COR-L47 (cell line): ENCODE measurements around the gene DUSP12.

ENCODE experiments used
- DNase-seq: peaks from one replicate; lab custom pipeline; 2025; lab: John Stamatoyannopoulos, UW

Gene DUSP12

DNA sequence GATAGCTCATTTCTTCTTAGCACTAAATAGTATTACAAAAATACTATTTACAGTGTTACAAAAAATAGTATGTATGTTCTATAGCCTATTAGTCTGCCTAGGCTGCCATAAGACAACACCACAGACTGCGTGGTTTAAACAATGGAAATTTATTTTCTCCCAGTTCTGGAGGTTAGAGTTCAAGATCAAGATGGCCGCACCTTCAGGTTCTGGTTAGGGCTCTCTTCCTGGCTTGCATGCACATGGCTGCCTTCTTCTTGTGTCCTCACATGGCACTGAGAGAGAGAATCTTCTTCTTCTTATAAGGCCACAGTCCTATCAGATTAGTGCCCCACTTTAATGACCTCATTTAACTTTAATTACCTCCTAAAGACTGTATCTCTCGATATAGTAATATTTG is 20.7 kb downstream of the DUSP12 start:
- no peak for DNase-seq

DNA sequence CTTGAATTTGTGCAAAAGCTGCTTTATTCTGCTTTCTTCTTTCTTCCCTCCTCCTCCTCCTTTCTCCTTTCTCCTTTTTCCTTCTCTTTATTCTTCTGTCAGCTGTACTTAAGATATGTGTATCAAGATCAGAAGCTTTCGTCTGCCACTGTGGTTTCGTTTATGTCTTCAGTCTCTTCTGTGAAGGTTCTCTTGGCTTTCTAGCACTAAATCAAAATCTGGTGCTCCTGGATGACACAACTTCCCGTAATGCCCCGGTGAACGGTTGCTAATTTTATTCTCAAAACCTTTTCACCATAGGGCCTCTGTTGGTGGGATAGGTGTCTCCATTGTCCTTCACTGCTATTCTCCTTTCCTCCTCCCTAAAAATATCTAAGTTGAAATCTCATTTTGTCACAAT is 21.6 kb downstream of the DUSP12 start:
- DNase-seq: no peak

DNA sequence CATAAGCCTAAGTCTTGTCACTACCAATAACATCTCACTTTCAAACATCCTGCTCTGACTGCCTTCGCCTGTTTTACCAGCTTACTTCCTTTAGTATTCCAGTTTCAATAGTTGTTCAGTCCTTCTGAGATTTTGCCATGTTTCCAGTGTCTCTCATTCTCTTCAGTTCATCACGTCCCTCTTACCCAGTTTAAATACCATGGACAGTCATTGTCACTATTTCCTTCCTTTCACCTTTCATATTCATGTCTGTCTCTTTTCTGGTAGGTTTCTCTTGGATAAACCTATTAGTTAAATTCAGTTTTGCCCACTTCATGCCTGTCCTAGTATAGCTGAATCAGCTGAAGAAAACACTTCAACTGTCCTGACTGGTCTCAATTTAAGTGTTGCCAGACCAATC is 22.4 kb downstream of the DUSP12 start:
- DNase-seq: no peak

DNA sequence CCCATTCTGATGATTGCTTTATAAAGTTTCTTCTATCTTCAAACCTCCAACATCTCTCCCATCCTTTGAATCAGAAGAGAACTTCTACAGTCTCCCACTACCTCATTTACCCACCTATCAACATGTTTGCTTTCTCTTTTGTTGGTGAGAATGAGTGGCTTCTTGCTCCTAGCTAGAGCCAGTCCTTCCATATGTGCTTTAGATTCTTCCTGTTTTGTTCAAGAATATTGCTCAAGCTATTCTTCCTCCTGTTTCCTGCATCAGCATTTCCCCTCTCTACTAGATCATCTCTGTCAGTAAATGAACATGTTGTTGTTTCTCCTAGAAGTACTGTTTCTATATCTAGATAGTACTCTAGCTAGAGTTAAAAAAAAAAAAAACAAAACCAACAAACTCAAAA is 22.8 kb downstream of the DUSP12 start:
- DNase-seq: no peak

DNA sequence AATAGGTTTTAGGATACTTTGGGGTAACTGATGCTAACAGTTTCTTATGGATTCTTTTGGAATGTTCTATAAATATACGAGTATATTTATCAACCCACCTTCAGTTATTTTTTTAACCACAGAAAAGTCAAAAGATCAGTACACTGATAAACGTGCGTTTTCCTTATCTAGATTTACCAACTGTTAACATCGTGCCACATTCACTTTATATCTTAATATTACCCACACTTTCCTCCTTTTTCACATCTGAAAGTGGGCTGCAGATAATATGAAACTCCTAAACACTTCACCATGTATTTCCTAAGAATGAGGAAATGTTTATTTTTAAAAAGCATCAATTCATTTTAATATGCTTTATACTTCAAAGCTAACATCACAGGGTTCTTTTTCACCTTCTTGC is 24.2 kb downstream of the DUSP12 start:
- DNase-seq: no peak

DNA sequence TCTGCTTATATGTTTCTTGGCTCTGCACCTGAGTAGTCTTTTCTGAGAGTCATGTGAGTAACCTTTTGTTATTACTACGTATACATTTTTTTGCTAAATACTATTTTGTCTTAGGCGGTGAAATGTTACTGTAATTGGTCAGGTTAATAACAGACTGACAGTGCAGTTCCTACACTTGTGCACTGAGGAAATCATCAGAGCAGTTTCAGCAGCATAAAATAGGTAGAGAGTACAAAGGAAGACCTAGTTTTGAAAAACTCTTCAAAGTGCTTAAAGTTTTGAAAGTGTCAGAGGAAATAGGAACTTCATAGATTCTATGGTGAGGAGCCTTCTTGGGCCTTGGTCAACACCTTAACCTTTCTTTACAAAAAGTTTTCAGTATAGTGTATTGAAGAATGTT is 27.7 kb downstream of the DUSP12 start:
- DNase-seq: no peak

DNA sequence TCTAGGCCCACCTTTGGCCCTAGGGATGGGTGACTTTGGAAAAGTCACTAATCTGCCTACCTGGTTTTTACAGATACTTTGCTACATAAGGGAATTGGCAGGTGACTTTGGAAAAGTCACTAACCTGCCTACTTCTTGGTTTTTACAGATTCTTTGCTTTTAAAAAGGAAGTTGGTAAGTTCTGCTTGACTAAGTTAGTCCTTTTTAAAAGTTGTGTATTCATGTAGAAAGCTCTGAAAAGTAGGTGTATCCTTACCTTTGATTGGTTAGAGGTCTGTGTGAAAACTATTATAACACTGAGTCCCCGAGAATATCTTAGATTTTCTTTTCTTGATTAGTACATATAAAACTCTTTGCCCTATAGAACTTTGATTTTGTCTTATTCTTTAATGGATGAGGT is 28.9 kb downstream of the DUSP12 start:
- DNase-seq: no peak

DNA sequence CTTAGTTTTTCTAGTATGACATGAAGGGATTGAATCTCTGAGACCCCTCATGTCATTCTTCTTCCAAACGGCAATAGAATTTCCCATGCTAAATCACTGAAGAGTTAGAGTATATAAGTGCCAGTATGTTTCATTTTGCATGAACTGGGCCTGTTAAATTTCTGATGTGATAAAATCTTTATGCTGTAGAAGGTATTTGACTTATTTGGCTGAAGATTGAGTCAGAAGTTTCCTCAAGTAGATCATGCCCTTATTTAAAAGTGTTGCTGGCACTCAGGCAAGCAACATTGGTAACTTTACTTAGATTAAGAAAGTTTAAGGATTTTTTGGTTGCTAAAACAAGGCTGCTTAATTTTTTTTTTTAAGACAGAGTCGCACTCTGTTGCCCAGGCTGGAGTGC is 29.8 kb downstream of the DUSP12 start:
- no peak for DNase-seq

DNA sequence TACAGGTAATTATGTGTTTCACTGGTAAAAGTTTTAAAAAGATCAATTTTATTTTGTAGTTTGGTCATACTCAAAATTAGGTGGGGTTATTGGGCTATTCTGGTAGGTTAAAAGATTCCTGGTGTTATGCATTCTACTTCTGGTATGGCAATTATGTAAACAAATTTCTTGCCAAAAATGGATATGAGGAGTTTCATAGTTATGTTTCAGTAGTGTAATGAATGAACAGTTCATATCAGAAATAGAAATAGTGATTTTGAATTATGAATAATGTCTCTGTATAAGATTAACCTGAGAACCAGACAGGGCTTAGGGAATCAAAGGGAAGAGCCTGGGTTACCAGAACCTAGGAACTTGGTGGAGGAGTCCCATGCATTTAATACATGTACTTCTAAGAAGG is 32.4 kb downstream of the DUSP12 start:
- no peak for DNase-seq

DNA sequence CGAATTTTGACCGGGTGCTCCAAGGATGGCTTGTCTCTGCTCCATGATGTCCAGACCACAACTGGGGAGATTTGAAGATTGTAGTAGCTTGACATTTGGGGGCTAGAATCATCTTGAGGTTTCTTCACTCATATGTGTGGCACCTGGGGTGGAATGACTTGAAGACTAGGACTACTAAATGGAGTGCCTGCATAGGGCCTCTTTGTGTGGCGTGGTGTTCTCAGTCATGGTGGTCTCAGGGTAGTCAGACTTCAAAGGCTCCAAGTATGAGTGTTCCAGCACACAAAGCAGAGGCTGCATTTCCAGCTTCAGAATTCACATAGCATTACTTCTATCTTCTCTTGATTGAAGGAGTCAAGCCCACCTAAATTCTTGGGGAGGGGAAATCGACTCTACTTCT is 33.3 kb downstream of the DUSP12 start:
- no peak for DNase-seq

DNA sequence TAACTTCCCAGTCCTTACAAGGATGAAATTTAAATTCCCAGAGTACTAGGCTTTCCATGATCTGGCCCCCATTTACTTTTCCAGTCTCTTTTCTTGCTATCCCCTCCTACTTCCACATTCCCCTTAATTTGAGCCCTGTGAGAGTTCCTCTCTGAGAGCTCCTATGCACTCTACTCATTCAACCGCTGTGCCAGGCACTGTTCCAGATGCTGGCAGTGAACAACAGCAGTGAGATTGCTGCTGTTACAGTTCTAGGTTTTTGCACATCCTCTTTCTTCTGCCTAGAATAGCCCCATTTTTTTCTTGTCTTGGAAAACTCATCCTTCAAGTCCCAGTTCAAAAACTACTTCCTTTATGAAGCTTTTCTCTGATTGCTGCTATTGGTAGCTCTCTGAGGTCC is 35.4 kb downstream of the DUSP12 start:
- DNase-seq: no peak

DNA sequence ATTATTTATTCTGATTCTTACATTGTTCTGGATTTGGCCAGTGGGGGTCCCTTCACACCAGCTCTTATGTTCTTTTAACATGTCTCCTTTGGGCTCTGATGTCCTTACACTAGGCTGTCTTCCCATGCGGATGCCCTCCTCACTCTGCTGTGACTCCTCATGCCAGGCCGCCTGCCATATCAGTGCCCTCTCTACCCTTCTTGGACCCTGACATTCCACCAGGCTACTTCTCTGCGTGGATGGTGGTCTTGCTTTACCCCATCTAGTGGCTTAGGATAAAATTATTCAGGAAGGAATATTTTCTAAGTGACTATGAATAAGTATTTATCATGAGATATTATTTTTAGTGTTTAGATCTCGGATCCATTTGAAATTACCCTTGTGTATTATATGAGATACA is 37.8 kb downstream of the DUSP12 start:
- DNase-seq: no peak

DNA sequence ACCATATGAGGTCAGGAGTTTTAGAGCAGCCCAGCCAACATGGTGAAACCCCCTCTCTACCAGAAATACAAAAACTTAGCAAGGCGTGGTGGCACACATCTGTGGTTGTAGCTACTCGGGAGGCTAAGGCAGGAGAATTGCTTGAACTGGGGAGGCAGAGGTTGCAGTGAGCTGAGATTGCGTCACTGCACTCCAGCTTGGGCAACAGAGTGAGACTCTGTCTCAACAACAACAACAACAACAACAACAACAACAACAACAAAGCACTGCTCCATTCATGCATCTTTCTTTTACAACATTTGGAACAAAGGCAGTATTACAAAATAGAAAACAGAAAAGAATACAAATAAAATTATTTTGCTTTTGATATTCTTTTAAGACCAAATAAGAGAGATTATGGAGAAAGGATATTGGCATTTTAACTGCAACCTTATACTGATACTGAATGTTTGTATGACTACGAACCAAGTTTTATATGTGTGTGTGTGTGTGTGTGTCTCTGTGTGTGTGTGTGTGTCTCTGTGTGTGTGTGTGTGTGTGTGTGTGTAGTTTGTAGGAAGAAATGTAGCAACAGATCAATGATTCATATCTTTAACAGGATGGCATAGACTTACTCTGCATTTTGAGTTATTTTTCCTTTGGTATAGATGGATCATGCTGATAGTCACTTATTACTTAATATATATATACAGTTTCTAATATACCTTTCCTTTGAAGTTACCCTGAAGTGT is 41.2 kb downstream of the DUSP12 start:
- no peak for DNase-seq

DNA sequence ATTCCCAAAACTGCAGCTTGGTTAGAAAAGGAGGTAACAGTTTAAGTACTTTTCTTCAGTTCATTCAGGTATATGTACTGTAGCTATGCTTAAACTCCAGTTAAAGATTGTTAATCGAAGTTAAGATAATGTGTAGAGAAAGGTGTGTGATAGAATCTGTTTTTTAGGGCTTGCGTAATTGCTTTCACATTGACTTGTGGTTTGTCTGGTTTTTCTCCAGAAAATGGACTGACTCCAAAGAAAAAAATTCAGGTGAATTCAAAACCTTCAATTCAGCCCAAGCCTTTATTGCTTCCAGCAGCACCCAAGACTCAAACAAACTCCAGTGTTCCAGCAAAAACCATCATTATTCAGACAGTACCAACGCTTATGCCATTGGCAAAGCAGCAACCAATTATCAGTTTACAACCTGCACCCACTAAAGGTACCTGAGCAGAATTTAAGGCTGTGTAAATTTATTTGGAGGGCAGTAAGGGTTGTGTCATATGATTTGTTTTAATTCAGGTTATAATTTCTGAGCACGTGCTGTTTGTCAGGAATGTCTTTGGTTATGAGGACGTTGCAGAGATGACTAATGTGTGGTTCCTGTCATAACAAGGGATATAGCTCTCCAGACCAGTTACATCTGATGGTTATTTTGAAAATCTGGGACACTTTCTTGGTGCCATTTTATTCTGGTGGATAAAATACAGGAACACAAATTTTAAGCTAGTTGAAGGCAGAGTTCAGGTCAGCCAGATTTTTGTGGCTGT is 42.5 kb downstream of the DUSP12 start:
- DNase-seq: no peak

DNA sequence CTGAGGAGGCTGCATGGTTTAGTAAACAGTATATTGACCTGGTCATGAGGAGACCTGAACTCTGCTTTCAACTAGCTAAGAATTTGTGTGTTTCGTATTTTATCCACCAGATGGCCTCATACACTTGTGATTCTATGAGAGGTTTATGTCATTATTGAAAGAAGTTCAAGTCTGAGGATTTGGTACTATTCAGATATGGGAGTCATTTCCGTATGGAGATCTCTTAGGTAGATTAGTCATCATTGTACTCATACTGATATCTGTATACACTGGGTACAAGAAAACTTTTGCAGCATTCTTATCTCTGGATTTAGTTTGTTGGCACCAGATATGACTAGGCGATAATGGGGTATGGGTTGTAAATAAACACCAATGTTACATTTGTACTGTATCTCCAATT is 43.2 kb downstream of the DUSP12 start:
- peak; percentile 41 for DNase-seq

DNA sequence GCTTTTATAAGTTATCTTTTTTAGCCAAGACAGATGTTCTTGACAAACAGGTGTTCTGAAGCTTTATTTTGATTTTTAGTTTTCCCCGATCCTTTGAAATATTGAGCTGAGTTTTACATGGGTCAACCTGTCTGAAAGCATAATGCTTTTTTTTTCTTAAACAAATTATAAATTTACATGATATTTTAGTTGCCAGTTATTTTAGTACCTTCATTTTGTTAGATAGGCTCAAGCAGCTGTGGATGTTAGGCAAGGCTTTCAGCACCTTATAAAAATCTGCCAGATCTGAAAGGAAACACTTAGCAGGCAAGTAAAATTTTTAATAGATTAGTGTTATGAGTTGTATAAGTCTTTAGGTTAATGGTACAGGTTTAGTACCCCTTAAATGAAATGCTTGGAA is 50.2 kb downstream of the DUSP12 start:
- no peak for DNase-seq

DNA sequence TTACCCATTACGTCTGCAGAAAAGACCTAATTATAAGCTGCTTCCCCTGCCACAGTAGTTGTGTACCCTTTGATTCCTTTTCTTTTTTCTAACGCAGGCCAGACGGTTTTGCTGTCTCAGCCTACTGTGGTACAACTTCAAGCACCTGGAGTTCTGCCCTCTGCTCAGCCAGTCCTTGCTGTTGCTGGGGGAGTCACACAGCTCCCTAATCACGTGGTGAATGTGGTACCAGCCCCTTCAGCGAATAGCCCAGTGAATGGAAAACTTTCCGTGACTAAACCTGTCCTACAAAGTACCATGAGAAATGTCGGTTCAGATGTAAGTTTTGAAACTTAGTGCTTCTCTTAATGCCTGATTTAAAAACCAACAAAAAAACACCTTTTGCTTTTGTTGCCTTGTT is 52.4 kb downstream of the DUSP12 start:
- DNase-seq: no peak

DNA sequence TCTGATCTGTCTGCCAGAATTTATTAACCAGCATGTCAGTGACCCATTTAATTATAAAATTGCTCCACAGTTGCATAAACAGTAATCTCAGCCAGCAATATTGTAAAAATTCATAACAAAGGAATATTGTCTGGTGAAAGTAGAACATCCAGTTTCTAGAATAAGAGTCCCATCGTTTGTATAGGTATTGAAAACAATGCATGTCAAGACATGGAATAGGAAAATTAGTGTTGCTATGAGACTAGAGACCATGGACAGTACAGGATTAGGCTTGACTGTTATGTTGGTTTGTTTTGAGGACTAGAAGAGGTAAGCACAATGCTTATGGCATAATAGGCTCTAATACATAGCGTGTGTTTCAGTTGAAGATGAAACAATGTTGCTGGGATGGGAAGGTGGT is 53.6 kb downstream of the DUSP12 start:
- DNase-seq: no peak

DNA sequence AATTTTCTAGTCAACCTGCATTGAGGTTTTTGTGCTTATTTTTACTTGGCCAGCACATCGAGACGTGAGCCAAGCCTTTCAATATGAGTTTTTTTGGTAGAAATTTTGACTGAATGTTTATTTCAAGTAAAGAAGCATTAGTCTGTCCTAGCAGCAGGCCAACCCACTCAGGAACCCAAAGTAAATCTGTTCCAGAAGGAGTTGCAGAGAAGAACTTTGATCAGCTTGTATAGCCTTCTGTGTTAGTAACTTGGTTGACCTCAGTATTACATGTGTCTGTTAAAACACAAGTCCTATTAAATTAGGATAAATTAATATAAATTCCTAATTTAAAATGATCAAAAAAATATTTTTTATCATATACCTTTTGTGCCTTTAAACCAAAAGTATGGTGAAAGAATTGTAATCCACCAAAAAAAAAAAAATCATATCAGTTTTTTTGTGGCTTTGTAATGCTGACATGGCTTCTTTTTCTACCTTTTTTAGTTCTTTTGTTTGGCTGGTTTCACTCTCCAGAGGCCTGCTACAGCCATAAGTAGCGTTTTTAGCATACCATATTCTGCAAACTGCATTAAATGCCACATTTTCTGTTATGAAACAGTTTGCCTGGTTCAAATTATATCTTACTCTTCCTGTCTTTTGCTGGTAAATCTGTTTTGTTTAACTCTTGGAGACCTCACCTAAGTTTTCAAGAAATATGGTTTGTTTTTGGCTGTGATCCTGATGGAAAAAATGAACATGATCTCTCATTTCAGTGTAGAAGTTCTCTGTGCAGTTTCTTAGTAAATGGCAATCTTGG is 56.0 kb downstream of the DUSP12 start:
- DNase-seq: no peak
